DMS153 treated with DMSO at 0.1 percent for 48 hours (cell line): ENCODE measurements around the gene DBF4B.
"Not testable (repeated sequence)": the region's sequence is repeated elsewhere in the genome, so short reads cannot be mapped to it uniquely, and the experiment has no call there.

Experiments
- DNase-seq: peaks from one replicate; lab custom pipeline; 2025; ENCODE audit not compliant: unreplicated experiment; lab: John Stamatoyannopoulos, UW

The DBF4B gene

GRCh38 chr17:44726121-44726520, 17.7 kb downstream of the DBF4B start:
- not testable (repeated sequence) for DNase-seq

GRCh38 chr17:44733753-44734152, 25.3 kb downstream of the DBF4B start:
- no peak for DNase-seq

GRCh38 chr17:44734272-44734671, 25.8 kb downstream of the DBF4B start:
- DNase-seq, result no peak

- DNase-seq, result no peak
Observed at GRCh38 chr17:44736551-44737240, 28.2 kb downstream of the DBF4B start.

- no peak for DNase-seq
Observed at GRCh38 chr17:44738214-44738906, 29.9 kb downstream of the DBF4B start.

GRCh38 chr17:44741316-44741715, 32.9 kb downstream of the DBF4B start:
- DNase-seq, result no peak

- DNase-seq, result no peak
Observed at GRCh38 chr17:44745301-44745700, 36.8 kb downstream of the DBF4B start.

- not testable (repeated sequence) for DNase-seq
Observed at GRCh38 chr17:44745738-44746137, 37.3 kb downstream of the DBF4B start.

- DNase-seq, result no peak
Observed at GRCh38 chr17:44747566-44747965, 39.1 kb downstream of the DBF4B start.

GRCh38 chr17:44749076-44749979, 40.9 kb downstream of the DBF4B start:
- no peak for DNase-seq

- no peak for DNase-seq
Observed at GRCh38 chr17:44749980-44750318, 41.5 kb downstream of the DBF4B start.

GRCh38 chr17:44751331-44751730, 42.9 kb downstream of the DBF4B start:
- DNase-seq, result no peak

GRCh38 chr17:44751806-44752205, 43.3 kb downstream of the DBF4B start:
- no peak for DNase-seq

- DNase-seq, result no peak
Observed at GRCh38 chr17:44752953-44753861, 44.7 kb downstream of the DBF4B start.

GRCh38 chr17:44754276-44754675, 45.8 kb downstream of the DBF4B start:
- DNase-seq, result no peak

- DNase-seq, result not testable (repeated sequence)
Observed at GRCh38 chr17:44755180-44755579, 46.7 kb downstream of the DBF4B start.

GRCh38 chr17:44757045-44757917, 48.8 kb downstream of the DBF4B start:
- no peak for DNase-seq

- DNase-seq, result no peak
Observed at GRCh38 chr17:44757918-44758413, 49.5 kb downstream of the DBF4B start.

- DNase-seq, result no peak
Observed at GRCh38 chr17:44758414-44759085, 50.1 kb downstream of the DBF4B start, which contains the start of gene ADAM11. Gene ADAM11, plus strand, starts transcription at chr17:44758988. Its CDS starts 212 bp downstream, at chr17:44759200.
